Left lung (tissue), 10 donors: Measurements from ENCODE around the gene PRAMEF12. TPM values are rescaled to one million over a fixed set of nuclear protein-coding genes. Genes with fewer than 3 reads are reported as not detected.
"Not testable (repeated sequence)": the region's sequence is repeated elsewhere in the genome, so short reads cannot be mapped to it uniquely, and the experiment has no call there.

Source experiments
- ATAC-seq: fragments of 200-7000 bp; cut with Tn5 transposase; one replicate; pipeline ENCODE4 v1.9.1; 2020; ENCODE audit warnings: moderate library complexity
- DNase-seq, 4 donors: peaks; one replicate each; pipeline ENCODE4 v3.0.0-alpha.2; 2013 to 2020
- H3K27ac ChIP-seq, 2 donors: fragments of 200-600 bp; sonication (generic) in 1 of 2; one replicate each; pipeline versions ENCODE4 v1.5.0 to v1.8.0; 2020 to 2021
- H3K27me3 ChIP-seq, 2 donors: fragments of 200-600 bp; sonication (generic) in 1 of 2; one replicate each; pipeline versions ENCODE4 v1.5.0 to v1.8.0; 2020 to 2021
- H3K36me3 ChIP-seq, 2 donors: fragments of 200-600 bp; sonication (generic) in 1 of 2; one replicate each; pipeline versions ENCODE4 v1.5.0 to v1.8.0; 2020 to 2021
- H3K4me1 ChIP-seq, 2 donors: fragments of 200-600 bp; one replicate each; pipeline ENCODE4 v1.8.0; 2021
- H3K4me3 ChIP-seq, 2 donors: fragments of 200-600 bp; sonication (generic) in 1 of 2; one replicate each; pipeline versions ENCODE4 v1.5.0 to v1.8.0; 2020 to 2021; ENCODE audit warnings: mild to moderate bottlenecking in 1 of 2
- H3K9me3 ChIP-seq, 2 donors: fragments of 200-600 bp; sonication (generic) in 1 of 2; one replicate each; pipeline versions ENCODE4 v1.5.0 to v1.8.0; 2020 to 2021
- CTCF ChIP-seq, 2 donors: fragments of 200-600 bp; sonication (generic) in 1 of 2; IDR thresholded peaks; one replicate each; pipeline versions ENCODE4 v1.5.0 to v1.8.0; 2021; ENCODE audit warnings: antibody characterized with exemption in 2 of 2
- intact Hi-C, 2 donors: fragments of 100-400 bp; cut with DNase I; formaldehyde crosslinking; loops; one replicate each; pipeline versions ENCODE4 v1.11.2 to v1.14.2; 2022
- polyA plus RNA-seq, 6 donors: library from polyadenylated mRNA; unstranded; fragments of 120-200 nt; gene quantifications; one replicate each; pipeline ENCODE4 v1.2.1, GENCODE V29; 2013; ENCODE audit not compliant: insufficient read length in 6 of 6
- total RNA-seq, 2 donors: library from RNA; stranded (reverse); fragmentation: NEBNext Ultra II Directional; extraction: Animal tissue kit (Norgen Biotek cat#: 25700); gene quantifications; one replicate each; pipeline ENCODE4 v1.2.1, GENCODE V29; 2021
- donor health status: DM: no; HTN: yes; CAD: no.
- donor health status: DM: no; HTN: no; CAD: no.

The PRAMEF12 gene
- total and polyA plus RNA-seq, 8 donors, result not detected

- H3K27ac ChIP-seq, result no peak overlapping the region
- H3K36me3 ChIP-seq, result no peaks in the 10 kb centered on the region
- H3K4me1 ChIP-seq, result no peaks in the 10 kb centered on the region
- TF ChIP-seq CTCF (IDR thresholded peaks at IDR 0.05), result no peak
- H3K27me3 ChIP-seq, result peaks cover 0 to 24% of the 10 kb centered on the region in 2 donors
- no peak overlapping the region for H3K4me3 ChIP-seq
- intact Hi-C loops, result no loop called here
- no peaks in the 10 kb centered on the region for H3K9me3 ChIP-seq
- DNase-seq (no peak), ATAC-seq (no peak)
Observed at GRCh38 chr1:12775443-12775842, 1.9 kb downstream of the PRAMEF12 start.

DNA sequence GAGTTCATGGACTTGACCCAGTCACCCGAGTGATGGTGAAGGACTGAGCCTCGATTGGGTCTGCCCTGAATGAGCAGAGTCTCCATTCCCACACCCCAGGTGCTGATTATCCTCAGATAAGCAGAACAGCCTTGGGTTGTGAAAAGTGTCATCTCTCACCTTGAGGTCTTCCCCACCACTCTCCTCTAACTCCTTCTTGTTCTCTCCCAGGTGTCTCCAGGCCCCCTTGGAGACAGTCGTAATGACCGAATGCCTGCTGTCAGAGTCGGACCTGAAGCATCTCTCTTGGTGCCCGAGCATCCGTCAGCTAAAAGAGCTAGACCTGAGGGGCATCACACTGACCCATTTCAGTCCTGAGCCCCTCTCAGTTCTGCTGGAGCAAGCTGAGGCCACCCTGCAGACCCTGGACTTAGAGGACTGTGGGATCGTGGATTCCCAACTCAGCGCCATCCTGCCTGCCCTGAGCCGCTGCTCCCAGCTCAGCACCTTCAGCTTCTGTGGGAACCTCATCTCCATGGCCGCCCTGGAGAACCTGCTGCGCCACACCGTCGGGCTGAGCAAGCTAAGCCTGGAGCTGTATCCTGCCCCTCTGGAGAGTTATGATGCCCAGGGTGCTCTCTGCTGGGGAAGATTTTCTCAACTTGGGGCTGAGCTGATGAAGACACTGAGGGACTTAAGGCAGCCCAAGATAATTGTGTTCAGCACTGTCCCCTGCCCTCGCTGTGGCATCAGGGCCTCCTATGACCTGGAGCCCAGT, 3.4 kb downstream of the PRAMEF12 start:
- Histone ChIP-seq H3K36me3 (no peaks in the 10 kb centered on the region), H3K27ac (no peak overlapping the region), H3K4me1 (no peaks in the 10 kb centered on the region), H3K27me3 (peaks cover 0 to 10% of the 10 kb centered on the region in 2 donors), H3K4me3 (no peak overlapping the region), H3K9me3 (no peaks in the 10 kb centered on the region)
- TF ChIP-seq CTCF (IDR thresholded peaks at IDR 0.05), result no peak
- DNase-seq, result no peak
- intact Hi-C loops, result no loop called here
- no peak for ATAC-seq

DNA sequence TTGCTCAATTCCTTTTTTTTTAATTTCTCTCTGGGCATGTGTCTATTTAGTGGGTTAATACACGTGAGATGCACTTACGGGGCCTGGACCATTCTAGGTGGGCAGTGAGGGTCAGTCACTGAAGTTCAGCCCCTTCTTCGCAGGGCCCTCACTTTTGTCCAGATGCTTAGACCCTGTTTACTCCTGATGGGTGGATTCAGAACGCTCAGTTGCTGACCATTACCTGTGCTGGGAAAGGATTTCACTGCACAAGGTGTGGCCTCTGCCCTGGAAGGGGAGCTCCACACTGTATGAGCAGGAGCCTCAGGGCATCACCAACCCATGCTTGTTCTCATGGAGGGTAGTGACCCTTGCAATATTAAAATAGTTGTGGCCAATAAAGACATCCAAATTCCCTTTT, 4.5 kb downstream of the PRAMEF12 start:
- intact Hi-C loops, result no loop called here
- no peaks in the 10 kb centered on the region for H3K36me3 ChIP-seq
- no peak for DNase-seq
- H3K27me3 ChIP-seq, result peaks cover 0 to 5% of the 10 kb centered on the region in 2 donors
- H3K4me3 ChIP-seq, result no peak overlapping the region
- TF ChIP-seq CTCF (IDR thresholded peaks at IDR 0.05), result no peak
- no peak for ATAC-seq
- no peaks in the 10 kb centered on the region for H3K4me1 ChIP-seq
- H3K27ac ChIP-seq, result no peak overlapping the region
- H3K9me3 ChIP-seq, result no peaks in the 10 kb centered on the region

DNA sequence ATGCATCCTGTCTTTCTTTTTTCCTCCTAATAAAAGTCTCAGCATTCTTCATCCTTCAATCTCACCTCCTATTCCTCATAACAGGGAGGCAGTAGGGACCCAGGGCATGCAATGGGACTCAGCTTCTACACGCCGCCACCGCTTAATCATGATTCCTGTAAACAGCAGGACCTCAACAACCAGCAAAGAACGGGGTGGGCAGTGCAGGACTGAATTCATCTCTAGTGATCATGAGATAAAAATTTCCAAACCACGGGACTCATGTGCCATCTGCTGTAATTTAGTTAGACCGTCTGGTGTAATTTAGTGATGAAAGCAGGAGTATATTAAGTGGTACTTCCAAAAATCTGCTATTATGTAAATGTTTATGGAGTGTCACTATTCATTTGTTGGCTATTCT, 5.4 kb downstream of the PRAMEF12 start:
- no peak for DNase-seq

DNA sequence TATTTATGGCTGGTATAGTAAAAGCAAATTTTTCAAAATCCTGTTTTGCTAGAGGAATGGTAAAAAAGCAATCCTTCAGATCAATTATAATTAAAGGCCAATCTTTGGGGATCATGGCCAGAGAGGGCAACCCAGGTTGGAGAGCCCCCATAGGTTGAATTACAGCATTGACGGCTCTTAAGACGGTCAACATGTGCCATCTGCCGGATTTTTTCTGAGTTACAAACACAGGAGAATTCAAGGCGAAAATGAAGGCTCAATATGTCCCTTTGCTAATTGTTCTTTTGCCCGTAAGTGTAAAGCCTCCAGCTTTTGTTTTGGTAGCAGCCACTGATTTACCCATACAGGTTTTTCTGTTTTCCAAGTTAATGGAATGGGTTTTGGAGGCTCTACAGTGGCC, 8.0 kb downstream of the PRAMEF12 start:
- peaks cover 0 to 31% of the 10 kb centered on the region in 2 donors for H3K9me3 ChIP-seq
- intact Hi-C loops, ATAC-seq, H3K4me3 ChIP-seq, H3K36me3 ChIP-seq, DNase-seq, H3K27me3 ChIP-seq, H3K27ac ChIP-seq, H3K4me1 ChIP-seq: not testable (repeated sequence)

More for the DNA sequence above, 5.4 kb downstream of the PRAMEF12 start:
- H3K36me3 ChIP-seq, result no peaks in the 10 kb centered on the region
- TF ChIP-seq CTCF (IDR thresholded peaks at IDR 0.05), result no peak
- intact Hi-C loops, result no loop called here
- no peak for ATAC-seq
- no peaks in the 10 kb centered on the region for H3K4me1 ChIP-seq
- no peak overlapping the region for H3K4me3 ChIP-seq
- H3K9me3 ChIP-seq, result peaks cover 0 to 6% of the 10 kb centered on the region in 2 donors
- no peak overlapping the region for H3K27ac ChIP-seq
- H3K27me3 ChIP-seq, result peaks cover 0 to 5% of the 10 kb centered on the region in 2 donors

DNA sequence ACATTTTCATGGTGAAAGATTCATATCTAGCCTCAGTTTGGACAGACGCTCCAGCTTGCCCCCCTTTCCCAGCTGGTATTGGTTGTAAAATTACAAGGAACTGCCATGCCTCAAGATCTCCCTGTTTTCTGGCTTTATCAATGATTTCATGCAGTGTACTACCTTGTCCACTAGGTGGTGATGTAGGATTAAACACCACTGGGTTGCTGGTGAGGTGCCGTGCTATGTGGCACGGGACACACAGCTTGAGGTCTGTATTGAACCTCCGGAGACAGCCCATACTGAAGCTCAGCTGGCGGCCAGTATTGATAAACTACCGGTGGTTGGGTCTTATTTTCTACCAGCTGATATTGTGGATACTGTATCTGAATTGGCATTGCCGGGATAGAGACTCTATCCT, 10.2 kb downstream of the PRAMEF12 start:
- ATAC-seq, DNase-seq, H3K4me1 ChIP-seq, H3K27me3 ChIP-seq, H3K4me3 ChIP-seq, H3K27ac ChIP-seq, intact Hi-C loops, H3K36me3 ChIP-seq: not testable (repeated sequence)
- H3K9me3 ChIP-seq, result peaks cover 0 to 35% of the 10 kb centered on the region in 2 donors

DNA sequence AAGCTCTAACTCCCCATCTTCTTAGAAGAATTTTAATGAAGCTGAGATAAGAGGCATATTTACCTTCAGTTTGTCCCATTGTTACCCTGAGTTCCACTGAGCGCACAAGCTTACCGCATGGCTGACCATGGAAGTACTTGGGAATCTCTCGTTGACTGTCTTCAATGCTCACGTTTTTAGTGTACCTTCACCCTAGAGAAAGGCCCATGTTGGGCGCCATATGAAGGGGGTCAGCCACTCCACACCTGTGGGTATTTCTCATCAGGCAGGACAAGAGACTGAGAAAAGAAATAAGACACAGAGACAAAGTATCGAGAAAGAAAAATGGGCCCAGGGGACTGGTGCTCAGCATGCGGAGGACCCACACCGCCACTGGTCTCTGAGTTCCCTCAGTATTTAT, 11.2 kb downstream of the PRAMEF12 start:
- peaks cover 0 to 35% of the 10 kb centered on the region in 2 donors for H3K9me3 ChIP-seq
- intact Hi-C loops, DNase-seq, H3K4me3 ChIP-seq, H3K36me3 ChIP-seq, ATAC-seq, H3K27ac ChIP-seq, H3K4me1 ChIP-seq, H3K27me3 ChIP-seq: not testable (repeated sequence)

GRCh38 chr1:12791097-12791496, 17.6 kb downstream of the PRAMEF12 start, which contains the start of gene PRAMEF1:
Gene PRAMEF1 (plus strand): TSS chr1:12791397. CDS start chr1:12793228, 1,831 bp downstream.
- H3K27ac ChIP-seq, ATAC-seq, H3K4me1 ChIP-seq, H3K9me3 ChIP-seq, H3K27me3 ChIP-seq, H3K36me3 ChIP-seq, DNase-seq, intact Hi-C loops, H3K4me3 ChIP-seq: not testable (repeated sequence)
